Small intestine (tissue), 7 donors: Measurements from ENCODE around the gene TPD52L1. TPM values are rescaled to one million over a fixed set of nuclear protein-coding genes. Genes with fewer than 3 reads are reported as not detected.

ENCODE experiments used
- DNase-seq, 2 donors: peaks; one replicate each; pipeline versions ENCODE4 v3.0.0 to v3.0.0-alpha.2; 2013
- FAIRE-seq: peaks from 2 replicates; lab custom pipeline; 2012; peaks lifted over from hg19 to GRCh38; lab: Jason Lieb, UNC
- H3K27ac ChIP-seq, 3 donors: one replicate each; pipeline ENCODE4 v1.5.1; 2013; ENCODE audit warnings: low read length in 2 of 3, mild to moderate bottlenecking in 2 of 3, control low read depth in 1 of 3, inconsistent platforms in 1 of 3, low read depth in 1 of 3, moderate library complexity in 1 of 3
- H3K27me3 ChIP-seq, 3 donors: one replicate each; pipeline ENCODE4 v1.6.1; 2013; ENCODE audit warnings: low read length in 3 of 3, inconsistent platforms in 1 of 3; ENCODE audit not compliant: control insufficient read depth in 3 of 3, insufficient read depth in 3 of 3
- H3K36me3 ChIP-seq, 3 donors: one replicate each; pipeline ENCODE4 v1.6.1; 2013; ENCODE audit warnings: low read length in 3 of 3, inconsistent platforms in 1 of 3, low read depth in 1 of 3, mild to moderate bottlenecking in 1 of 3, moderate library complexity in 1 of 3; ENCODE audit not compliant: control insufficient read depth in 3 of 3, insufficient read depth in 2 of 3
- H3K4me1 ChIP-seq, 3 donors: one replicate each; pipeline ENCODE4 v1.6.1; 2013; ENCODE audit warnings: low read length in 2 of 3, inconsistent platforms in 1 of 3, low read depth in 1 of 3, mild to moderate bottlenecking in 1 of 3, moderate library complexity in 1 of 3; ENCODE audit not compliant: control insufficient read depth in 3 of 3, insufficient read depth in 2 of 3
- H3K4me3 ChIP-seq, 3 donors: one replicate each; pipeline ENCODE4 v1.5.1; 2013; ENCODE audit warnings: low read length in 3 of 3, control low read depth in 1 of 3, inconsistent platforms in 1 of 3, low read depth in 1 of 3, mild to moderate bottlenecking in 1 of 3, moderate library complexity in 1 of 3
- H3K9me3 ChIP-seq, 2 donors: one replicate each; pipeline ENCODE4 v1.6.1; 2013; ENCODE audit warnings: low read depth in 1 of 2, low read length in 1 of 2; ENCODE audit not compliant: control insufficient read depth in 2 of 2, insufficient read depth in 1 of 2
- WGBS, 3 donors: extraction: QIAGEN DNeasy Blood & Tissue Kit; methylation state at CpG; one replicate each; pipeline ENCODE4 v1.1.7; 2013; 5-methylcytosine and 5-hydroxymethylcytosine counted together
- polyA plus RNA-seq, 4 donors: library from polyadenylated mRNA; stranded (reverse) in 3 of 4; unstranded in 1 of 4; fragments of 200-250 nt in 3 of 4; fragments of 120-200 nt in 1 of 4; gene quantifications; one replicate each; pipeline versions ENCODE4 v1.2.1 to v1.2.3, GENCODE V29; 2013
- donor health status: healthy with polysubstance abuse.
- donor health status: control.
- donor health status: control.
- donor health status: Bipolar disorder and iron deficiency.
- donor health status: healthy.

Gene TPD52L1
- polyA plus RNA-seq, 4 donors, result 10.8 to 179 (median 30.7) TPM

- H3K4me3 ChIP-seq, result no peak overlapping the region
- H3K27ac ChIP-seq, result peak overlapping the region; percentile 5 to 82 (median 74)
- 6 to 31% (median 26%) methylated on average over 3 of the region's 3 CpGs for WGBS, 3 donors
- no peaks in the 10 kb centered on the region for H3K27me3 ChIP-seq
- no peaks in the 10 kb centered on the region for H3K9me3 ChIP-seq
- peaks cover 5 to 29% (median 12%) of the 10 kb centered on the region in 3 donors for H3K4me1 ChIP-seq
- DNase-seq (peak; percentile 77 to 99), FAIRE-seq (no peak)
- no peaks in the 10 kb centered on the region for H3K36me3 ChIP-seq
Measured at GRCh38 chr6:125197795-125198269, 44.3 kb downstream of the TPD52L1 start.

- no peaks in the 10 kb centered on the region for H3K36me3 ChIP-seq
- DNase-seq, result no peak
- no peak for FAIRE-seq
- WGBS, 3 donors, result 64 to 70% (median 68%) methylated on average over 6 of the region's 6 CpGs
- H3K4me1 ChIP-seq, result peaks cover 2 to 29% (median 12%) of the 10 kb centered on the region in 3 donors
- H3K4me3 ChIP-seq, result no peak overlapping the region
- no peaks in the 10 kb centered on the region for H3K9me3 ChIP-seq
- H3K27ac ChIP-seq, result peak overlapping the region; percentile 5 to 82 (median 74)
- H3K27me3 ChIP-seq, result no peaks in the 10 kb centered on the region
Measured at GRCh38 chr6:125198398-125198937, 44.9 kb downstream of the TPD52L1 start.

- Histone ChIP-seq H3K4me3 (no peak overlapping the region), H3K27me3 (no peaks in the 10 kb centered on the region), H3K36me3 (no peaks in the 10 kb centered on the region), H3K4me1 (peaks cover 2 to 29% (median 9%) of the 10 kb centered on the region in 3 donors), H3K9me3 (no peaks in the 10 kb centered on the region), H3K27ac (no peak overlapping the region)
- 63 to 70% (median 65%) methylated on average over 3 of the region's 3 CpGs for WGBS, 3 donors
- FAIRE-seq, result no peak
- DNase-seq, result no peak
Measured at GRCh38 chr6:125200941-125201340, 47.4 kb downstream of the TPD52L1 start.

GRCh38 chr6:125201961-125202729 is 48.6 kb downstream of the TPD52L1 start:
- FAIRE-seq, result no peak

GRCh38 chr6:125203395-125203794 is 49.8 kb downstream of the TPD52L1 start:
- peaks cover 0 to 14% (median 1%) of the 10 kb centered on the region in 3 donors for H3K4me1 ChIP-seq
- H3K27ac ChIP-seq, result no peak overlapping the region
- no peak overlapping the region for H3K4me3 ChIP-seq
- no peaks in the 10 kb centered on the region for H3K9me3 ChIP-seq
- H3K27me3 ChIP-seq, result no peaks in the 10 kb centered on the region
- DNase-seq (no peak), FAIRE-seq (no peak)
- H3K36me3 ChIP-seq, result no peaks in the 10 kb centered on the region

More at GRCh38 chr6:125201961-125202729, 48.6 kb downstream of the TPD52L1 start:
- no peaks in the 10 kb centered on the region for H3K9me3 ChIP-seq
- no peak overlapping the region for H3K27ac ChIP-seq
- no peak overlapping the region for H3K4me3 ChIP-seq
- H3K27me3 ChIP-seq, result no peaks in the 10 kb centered on the region
- peak; percentile 32 to 36 for DNase-seq
- H3K4me1 ChIP-seq, result peaks cover 2 to 23% (median 9%) of the 10 kb centered on the region in 3 donors
- no peaks in the 10 kb centered on the region for H3K36me3 ChIP-seq
- 21 to 42% (median 37%) methylated on average over 7 of the region's 7 CpGs for WGBS, 3 donors

GRCh38 chr6:125205931-125206330 is 52.4 kb downstream of the TPD52L1 start:
- 86 to 88% (median 87%) methylated on average over 2 of the region's 2 CpGs for WGBS, 3 donors
- no peaks in the 10 kb centered on the region for H3K9me3 ChIP-seq
- no peaks in the 10 kb centered on the region for H3K27me3 ChIP-seq
- H3K4me1 ChIP-seq, result peaks cover 0 to 14% (median 0%) of the 10 kb centered on the region in 3 donors
- no peak overlapping the region for H3K4me3 ChIP-seq
- no peak for DNase-seq
- H3K36me3 ChIP-seq, result no peaks in the 10 kb centered on the region
- H3K27ac ChIP-seq, result no peak overlapping the region
- FAIRE-seq, result no peak

- Histone ChIP-seq H3K27me3 (no peaks in the 10 kb centered on the region), H3K27ac (no peak overlapping the region), H3K4me3 (no peak overlapping the region), H3K9me3 (no peaks in the 10 kb centered on the region), H3K36me3 (no peaks in the 10 kb centered on the region), H3K4me1 (peaks cover 0 to 11% (median 0%) of the 10 kb centered on the region in 3 donors)
- WGBS, 3 donors, result 93 to 100% (median 96%) methylated on average over 1 of the region's 1 CpG
- DNase-seq (no peak), FAIRE-seq (no peak)
Measured at GRCh38 chr6:125206389-125206788, 52.8 kb downstream of the TPD52L1 start.

GRCh38 chr6:125207956-125208355 is 54.4 kb downstream of the TPD52L1 start:
- DNase-seq (no peak), FAIRE-seq (no peak)
- H3K27ac ChIP-seq, result no peak overlapping the region
- H3K4me3 ChIP-seq, result no peak overlapping the region
- H3K4me1 ChIP-seq, result peaks cover 0 to 3% (median 0%) of the 10 kb centered on the region in 3 donors
- no peaks in the 10 kb centered on the region for H3K9me3 ChIP-seq
- H3K36me3 ChIP-seq, result no peaks in the 10 kb centered on the region
- no peaks in the 10 kb centered on the region for H3K27me3 ChIP-seq
- 6 to 51% (median 19%) methylated on average over 1 of the region's 1 CpG for WGBS, 3 donors
